Stomach smooth muscle (tissue), 2 donors: ENCODE data around the gene SLCO2A1.

Experiments used
- H3K27ac ChIP-seq: one replicate; pipeline ENCODE4 v1.7.0; 2013; ENCODE audit warnings: mild to moderate bottlenecking, low read length, inconsistent platforms
- H3K27me3 ChIP-seq, 2 donors: one replicate each; pipeline ENCODE4 v1.7.0; 2013; ENCODE audit warnings: low read length in 2 of 2; ENCODE audit not compliant: insufficient read depth in 2 of 2, control insufficient read depth in 1 of 2
- H3K36me3 ChIP-seq, 2 donors: one replicate each; pipeline ENCODE4 v1.7.0; 2013; ENCODE audit warnings: low read length in 2 of 2; ENCODE audit not compliant: control insufficient read depth in 2 of 2, insufficient read depth in 2 of 2
- H3K4me1 ChIP-seq: one replicate; pipeline ENCODE4 v1.7.0; 2013; ENCODE audit warnings: low read length; ENCODE audit not compliant: control insufficient read depth, insufficient read depth
- H3K4me3 ChIP-seq, 2 donors: one replicate each; pipeline ENCODE4 v1.7.0; 2013; ENCODE audit warnings: low read length in 2 of 2
- H3K9ac ChIP-seq, 2 donors: one replicate each; pipeline ENCODE4 v1.7.0; 2013; ENCODE audit warnings: low read length in 2 of 2, mild to moderate bottlenecking in 1 of 2
- H3K9me3 ChIP-seq, 2 donors: one replicate each; pipeline ENCODE4 v1.7.0; 2013; ENCODE audit warnings: low read length in 2 of 2; ENCODE audit not compliant: control insufficient read depth in 2 of 2
- donor health status: healthy.
- donor health status: Pancreatic carcinoma.

Gene SLCO2A1

DNA sequence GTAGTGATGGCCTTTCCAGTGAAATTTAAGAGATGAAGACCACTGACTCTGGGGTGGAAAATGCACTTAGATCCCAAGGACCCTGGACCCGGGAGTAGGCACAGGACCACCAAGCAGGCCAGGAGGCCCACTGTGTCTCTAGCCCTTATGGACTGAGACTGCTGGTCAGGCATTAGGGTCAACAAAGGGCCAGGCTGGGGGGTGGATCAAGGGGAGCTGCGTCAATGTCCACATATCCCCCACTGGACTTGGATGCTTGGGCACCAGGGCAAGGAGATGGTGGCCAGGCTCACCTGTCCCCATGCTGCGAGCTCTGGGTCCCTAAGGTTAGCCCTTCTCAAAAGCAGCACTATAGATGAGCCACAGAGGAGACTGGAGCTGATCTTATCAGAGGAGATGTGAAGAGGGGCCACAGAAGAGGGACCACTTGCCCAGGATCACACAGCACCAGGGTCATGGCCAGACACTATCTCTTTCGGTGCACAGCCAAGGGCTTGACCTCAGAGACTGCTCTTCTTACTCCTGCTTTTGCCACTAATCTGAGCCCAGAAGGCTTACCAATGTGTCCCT lies 148.8 kb downstream of the SLCO2A1 start:
- Histone ChIP-seq H3K36me3 (no peaks in the 10 kb centered on the region), H3K9ac (no peak overlapping the region), H3K4me1 (peaks cover 15% of the 10 kb centered on the region), H3K4me3 (no peak overlapping the region), H3K27ac (no peak overlapping the region), H3K27me3 (no peaks in the 10 kb centered on the region), H3K9me3 (peaks cover 0 to 3% of the 10 kb centered on the region in 2 donors)

DNA sequence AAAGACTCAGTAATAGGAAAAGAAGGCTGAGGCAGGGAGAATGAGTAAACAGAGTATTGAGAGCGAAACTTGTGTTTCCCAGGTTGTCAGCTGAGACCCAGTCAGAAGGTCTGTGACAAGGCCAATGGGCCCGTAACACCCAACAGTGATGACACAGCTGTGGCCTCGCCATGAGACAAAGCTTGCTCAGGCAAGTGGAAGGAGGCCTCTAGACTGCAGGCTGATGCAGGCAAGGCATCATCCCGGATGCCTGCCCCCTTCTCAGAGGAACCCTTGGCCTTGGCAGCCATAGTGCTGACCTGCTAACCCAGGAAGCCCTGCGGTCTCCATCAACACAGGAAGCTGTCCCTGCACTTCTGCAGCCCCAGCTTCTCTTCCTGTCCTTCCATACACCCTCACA lies 149.4 kb downstream of the SLCO2A1 start:
- Histone ChIP-seq H3K4me1 (peaks cover 15% of the 10 kb centered on the region), H3K27me3 (no peaks in the 10 kb centered on the region), H3K36me3 (no peaks in the 10 kb centered on the region), H3K27ac (no peak overlapping the region), H3K9ac (no peak overlapping the region), H3K4me3 (no peak overlapping the region), H3K9me3 (peaks cover 0 to 3% of the 10 kb centered on the region in 2 donors)

DNA sequence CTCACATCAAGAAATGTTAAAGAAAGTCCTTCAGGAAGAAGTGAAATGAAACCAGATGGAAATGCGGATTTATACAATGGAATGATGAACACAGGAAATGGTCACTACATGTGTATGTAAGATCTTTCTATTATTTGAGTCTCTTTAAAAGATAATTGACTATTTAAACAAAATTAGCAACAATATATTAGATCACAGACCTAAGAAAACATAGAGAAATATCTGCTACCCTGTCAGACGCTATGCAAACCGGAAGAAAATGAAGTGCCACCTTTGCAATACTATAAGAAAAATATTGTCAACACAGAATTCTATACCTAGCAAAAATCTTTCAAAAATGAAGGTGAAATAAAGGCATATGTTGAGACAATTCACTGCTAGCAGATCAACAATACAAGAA lies 151.2 kb downstream of the SLCO2A1 start:
- Histone ChIP-seq H3K9ac (no peak overlapping the region), H3K27ac (no peak overlapping the region), H3K36me3 (no peaks in the 10 kb centered on the region), H3K4me3 (no peak overlapping the region), H3K9me3 (peaks cover 0 to 3% of the 10 kb centered on the region in 2 donors), H3K4me1 (peaks cover 9% of the 10 kb centered on the region), H3K27me3 (no peaks in the 10 kb centered on the region)
